PC-3 (cell line): Measurements from ENCODE around the gene GMDS.

Experiments used
- EZH2phosphoT487 ChIP-seq: fragments of 300-600 bp; sonication (generic); IDR thresholded peaks from 2 replicates; pipeline ENCODE4 v1.6.1; 2018; ENCODE audit warnings: mild to moderate bottlenecking, antibody characterized with exemption, low read length, borderline replicate concordance
- TF ChIP-seq, protein P1 (sequence below): fragments of 300-600 bp; sonication (generic); conservative IDR thresholded peaks from 2 replicates; pipeline ENCODE4 v1.5.1; 2017; ENCODE audit warnings: antibody characterized with exemption, low read depth, mild to moderate bottlenecking, low read length

- TF ChIP-seq, protein P1, sequence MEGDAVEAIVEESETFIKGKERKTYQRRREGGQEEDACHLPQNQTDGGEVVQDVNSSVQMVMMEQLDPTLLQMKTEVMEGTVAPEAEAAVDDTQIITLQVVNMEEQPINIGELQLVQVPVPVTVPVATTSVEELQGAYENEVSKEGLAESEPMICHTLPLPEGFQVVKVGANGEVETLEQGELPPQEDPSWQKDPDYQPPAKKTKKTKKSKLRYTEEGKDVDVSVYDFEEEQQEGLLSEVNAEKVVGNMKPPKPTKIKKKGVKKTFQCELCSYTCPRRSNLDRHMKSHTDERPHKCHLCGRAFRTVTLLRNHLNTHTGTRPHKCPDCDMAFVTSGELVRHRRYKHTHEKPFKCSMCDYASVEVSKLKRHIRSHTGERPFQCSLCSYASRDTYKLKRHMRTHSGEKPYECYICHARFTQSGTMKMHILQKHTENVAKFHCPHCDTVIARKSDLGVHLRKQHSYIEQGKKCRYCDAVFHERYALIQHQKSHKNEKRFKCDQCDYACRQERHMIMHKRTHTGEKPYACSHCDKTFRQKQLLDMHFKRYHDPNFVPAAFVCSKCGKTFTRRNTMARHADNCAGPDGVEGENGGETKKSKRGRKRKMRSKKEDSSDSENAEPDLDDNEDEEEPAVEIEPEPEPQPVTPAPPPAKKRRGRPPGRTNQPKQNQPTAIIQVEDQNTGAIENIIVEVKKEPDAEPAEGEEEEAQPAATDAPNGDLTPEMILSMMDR = no peak
- TF ChIP-seq EZH2phosphoT487 = no peak
Observed at GRCh38 chr6:2258112-2258511, 12.7 kb upstream of the GMDS start.
